DND-41 (cell line): ENCODE measurements around the gene TEAD1.

Experiments
- CTCF ChIP-seq: IDR thresholded peaks from 2 replicates; pipeline ENCODE4 v1.5.1; 2012; ENCODE audit warnings: borderline replicate concordance, low read length, moderate library complexity, mild to moderate bottlenecking; ENCODE audit not compliant: poor library complexity, severe bottlenecking; ENCODE audit errors: extremely low read depth
- EZH2 ChIP-seq: IDR thresholded peaks from 3 replicates; pipeline ENCODE4 v1.6.1; 2012; ENCODE audit warnings: borderline replicate concordance, low read depth, mild to moderate bottlenecking, moderate library complexity, low read length, inconsistent platforms; ENCODE audit not compliant: severe bottlenecking

- TF ChIP-seq CTCF (no peak), EZH2 (no peak)
These were observed 114.8 kb downstream of the TEAD1 start for GRCh38 chr11:12789054-12789453.
